Neuronal stem cell (in vitro differentiated cells): ENCODE results near the gene KIAA0232.

ENCODE experiments used
- DNase-seq: peaks from one replicate; pipeline ENCODE4 v3.0.0-alpha.2; 2013; ENCODE audit warnings: low spot score
- H2AFZ ChIP-seq: one replicate; pipeline ENCODE4 v1.6.1; 2013; ENCODE audit warnings: mild to moderate bottlenecking, low read length, inconsistent platforms
- H2AK5ac ChIP-seq: 2 replicates; pipeline ENCODE4 v1.6.1; 2013; ENCODE audit warnings: low read depth, mild to moderate bottlenecking, inconsistent platforms, low read length, moderate library complexity, mixed read lengths
- H2BK120ac ChIP-seq: 2 replicates; pipeline ENCODE4 v1.6.1; 2013; ENCODE audit warnings: low read depth, mild to moderate bottlenecking, inconsistent platforms, low read length, moderate library complexity, mixed read lengths
- H2BK12ac ChIP-seq: one replicate; pipeline ENCODE4 v1.6.1; 2013; ENCODE audit warnings: low read length, inconsistent platforms
- H2BK15ac ChIP-seq: 2 replicates; pipeline ENCODE4 v1.6.1; 2013; ENCODE audit warnings: mild to moderate bottlenecking, low read length, inconsistent platforms, mixed read lengths
- H2BK5ac ChIP-seq: one replicate; pipeline ENCODE4 v1.6.1; 2013; ENCODE audit warnings: inconsistent platforms, mild to moderate bottlenecking, low read length, moderate library complexity
- H3K14ac ChIP-seq: one replicate; pipeline ENCODE4 v1.6.1; 2013; ENCODE audit warnings: low read length, inconsistent platforms
- H3K18ac ChIP-seq: 2 replicates; pipeline ENCODE4 v1.6.1; 2013; ENCODE audit warnings: low read length, inconsistent platforms
- H3K23ac ChIP-seq: 2 replicates; pipeline ENCODE4 v1.6.1; 2013; ENCODE audit warnings: low read depth, mild to moderate bottlenecking, mixed read lengths, low read length, inconsistent platforms; ENCODE audit not compliant: poor library complexity
- H3K27ac ChIP-seq: replicated peaks from 3 replicates; pipeline ENCODE4 v1.5.1; 2013; ENCODE audit warnings: low read length, inconsistent platforms
- H3K27me3 ChIP-seq, 3 experiments: 2 replicates each; pipeline ENCODE4 v1.6.1; 2013; ENCODE audit warnings: low read length in 3 of 3, mild to moderate bottlenecking in 2 of 3, inconsistent platforms in 1 of 3, low read depth in 1 of 3, mixed read lengths in 1 of 3, moderate library complexity in 1 of 3; ENCODE audit not compliant: control insufficient read depth in 3 of 3, insufficient read depth in 3 of 3
- H3K36me3 ChIP-seq, 2 donors: replicated peaks in 1 of 2; 2 replicates each; pipeline ENCODE4 v1.6.1; 2013; ENCODE audit warnings: low read length in 2 of 2; ENCODE audit not compliant: control insufficient read depth in 2 of 2, insufficient read depth in 2 of 2
- H3K4ac ChIP-seq: 2 replicates; pipeline ENCODE4 v1.6.1; 2013; ENCODE audit warnings: inconsistent platforms, mild to moderate bottlenecking, low read length, moderate library complexity
- H3K4me1 ChIP-seq, 2 donors: 1 replicate in 1 of 2; 2 replicates in 1 of 2; pipeline ENCODE4 v1.6.1; 2013; ENCODE audit warnings: low read length in 2 of 2, low read depth in 1 of 2; ENCODE audit not compliant: control insufficient read depth in 2 of 2, insufficient read depth in 1 of 2
- H3K4me2 ChIP-seq: one replicate; pipeline ENCODE4 v1.6.1; 2013; ENCODE audit warnings: mild to moderate bottlenecking, low read length, inconsistent platforms; ENCODE audit not compliant: insufficient read depth, poor library complexity, severe bottlenecking
- H3K4me3 ChIP-seq, 2 donors: 2 replicates each; pipeline ENCODE4 v1.5.1; 2013; ENCODE audit warnings: low read length in 2 of 2, mild to moderate bottlenecking in 2 of 2, inconsistent platforms in 1 of 2, moderate library complexity in 1 of 2
- H3K79me1 ChIP-seq: one replicate; pipeline ENCODE4 v1.6.1; 2013; ENCODE audit warnings: low read depth, mild to moderate bottlenecking, inconsistent platforms, low read length, moderate library complexity
- H3K9ac ChIP-seq: one replicate; pipeline ENCODE4 v1.6.1; 2013; ENCODE audit warnings: mild to moderate bottlenecking, low read depth, low read length, inconsistent platforms; ENCODE audit not compliant: poor library complexity
- H3K9me3 ChIP-seq, 2 donors: replicated peaks in 1 of 2; 2 replicates each; pipeline versions ENCODE3 to v1.6.1; 2013; ENCODE audit warnings: low read length in 2 of 2, mild to moderate bottlenecking in 2 of 2, inconsistent platforms in 1 of 2, low read depth in 1 of 2, mixed read lengths in 1 of 2, moderate library complexity in 1 of 2; ENCODE audit not compliant: control insufficient read depth in 2 of 2, insufficient read depth in 1 of 2
- H4K8ac ChIP-seq: one replicate; pipeline ENCODE4 v1.6.1; 2013; ENCODE audit warnings: low read depth, mild to moderate bottlenecking, inconsistent platforms, low read length, moderate library complexity
- H4K91ac ChIP-seq: one replicate; pipeline ENCODE4 v1.6.1; 2013; ENCODE audit warnings: low read length, low read depth, mild to moderate bottlenecking, inconsistent platforms; ENCODE audit not compliant: poor library complexity
- WGBS, 2 donors: extraction: QIAGEN DNeasy Blood & Tissue Kit; methylation state at CpG; one replicate each; pipeline ENCODE4 v1.1.7; 2013; ENCODE audit warnings: missing lambda C conversion rate in 2 of 2, mixed read lengths in 1 of 2; ENCODE audit not compliant: insufficient read length in 2 of 2, insufficient replicate concordance in 1 of 2; ENCODE audit errors: extremely low coverage in 2 of 2; 5-methylcytosine and 5-hydroxymethylcytosine counted together

Gene KIAA0232

GRCh38 chr4:6840062-6840976, 57.8 kb downstream of the KIAA0232 start:
- peaks cover 0 to 2% of the 10 kb centered on the region in 2 donors for H3K9me3 ChIP-seq
- H4K91ac ChIP-seq, result no peak overlapping the region
- H3K9ac ChIP-seq, result no peak overlapping the region
- H3K27ac ChIP-seq, result no peak overlapping the region
- H2BK12ac ChIP-seq, result no peak overlapping the region
- no peak overlapping the region for H3K4me2 ChIP-seq
- H3K27me3 ChIP-seq, result no peaks in the 10 kb centered on the region
- H2BK120ac ChIP-seq, result no peak overlapping the region
- no peak overlapping the region for H3K4me3 ChIP-seq
- peaks cover 5% of the 10 kb centered on the region for H3K79me1 ChIP-seq
- H2BK15ac ChIP-seq, result no peak overlapping the region
- no peak overlapping the region for H3K4ac ChIP-seq
- WGBS, 2 donors, result no CpG with 5 or more reads among the region's 8 CpGs
- no peak overlapping the region for H2AFZ ChIP-seq
- no peak overlapping the region for H3K23ac ChIP-seq
- peaks cover 12 to 13% of the 10 kb centered on the region in 2 donors for H3K4me1 ChIP-seq
- H3K18ac ChIP-seq, result no peak overlapping the region
- H2AK5ac ChIP-seq, result no peak overlapping the region
- H3K36me3 ChIP-seq, result peaks cover 8 to 46% of the 10 kb centered on the region in 2 donors
- no peak for DNase-seq
- H4K8ac ChIP-seq, result no peak overlapping the region
- H2BK5ac ChIP-seq, result no peak overlapping the region
- no peak overlapping the region for H3K14ac ChIP-seq

- no peak overlapping the region for H4K8ac ChIP-seq
- no peak overlapping the region for H3K4ac ChIP-seq
- H3K9me3 ChIP-seq, result peaks cover 0 to 2% of the 10 kb centered on the region in 2 donors
- peaks cover 7% of the 10 kb centered on the region for H3K79me1 ChIP-seq
- H2BK12ac ChIP-seq, result no peak overlapping the region
- no peak overlapping the region for H2BK15ac ChIP-seq
- no peak overlapping the region for H3K4me2 ChIP-seq
- no peak overlapping the region for H2BK5ac ChIP-seq
- H3K18ac ChIP-seq, result no peak overlapping the region
- H2BK120ac ChIP-seq, result no peak overlapping the region
- H3K4me3 ChIP-seq, result no peak overlapping the region
- no peak overlapping the region for H3K27ac ChIP-seq
- H2AK5ac ChIP-seq, result no peak overlapping the region
- H2AFZ ChIP-seq, result no peak overlapping the region
- DNase-seq, result no peak
- no peaks in the 10 kb centered on the region for H3K27me3 ChIP-seq
- no peak overlapping the region for H3K9ac ChIP-seq
- H3K23ac ChIP-seq, result no peak overlapping the region
- no peak overlapping the region for H4K91ac ChIP-seq
- H3K14ac ChIP-seq, result no peak overlapping the region
- peaks cover 6 to 12% of the 10 kb centered on the region in 2 donors for H3K4me1 ChIP-seq
- WGBS, 2 donors, result no CpG with 5 or more reads among the region's 1 CpG
- H3K36me3 ChIP-seq, result peaks cover 13 to 89% of the 10 kb centered on the region in 2 donors
Measured at GRCh38 chr4:6845027-6845426, 62.5 kb downstream of the KIAA0232 start.

- H3K4me3 ChIP-seq, result no peak overlapping the region
- peaks cover 13 to 94% of the 10 kb centered on the region in 2 donors for H3K36me3 ChIP-seq
- no peak overlapping the region for H3K23ac ChIP-seq
- H3K4me2 ChIP-seq, result no peak overlapping the region
- H3K9ac ChIP-seq, result no peak overlapping the region
- H2AK5ac ChIP-seq, result no peak overlapping the region
- WGBS, 2 donors, result no CpG with 5 or more reads among the region's 6 CpGs
- no peaks in the 10 kb centered on the region for H3K27me3 ChIP-seq
- peaks cover 6% of the 10 kb centered on the region for H3K79me1 ChIP-seq
- no peak overlapping the region for H2BK12ac ChIP-seq
- peaks cover 0 to 2% of the 10 kb centered on the region in 2 donors for H3K9me3 ChIP-seq
- H2AFZ ChIP-seq, result no peak overlapping the region
- H3K14ac ChIP-seq, result no peak overlapping the region
- no peak overlapping the region for H3K4ac ChIP-seq
- no peak overlapping the region for H2BK15ac ChIP-seq
- H3K27ac ChIP-seq, result no peak overlapping the region
- no peak overlapping the region for H4K91ac ChIP-seq
- DNase-seq, result no peak
- H2BK5ac ChIP-seq, result no peak overlapping the region
- no peak overlapping the region for H3K18ac ChIP-seq
- H2BK120ac ChIP-seq, result no peak overlapping the region
- H3K4me1 ChIP-seq, result peaks cover 5 to 8% of the 10 kb centered on the region in 2 donors
- H4K8ac ChIP-seq, result no peak overlapping the region
Measured at GRCh38 chr4:6845574-6845973, 63.0 kb downstream of the KIAA0232 start.

GRCh38 chr4:6847178-6847577, 64.7 kb downstream of the KIAA0232 start:
- Histone ChIP-seq H3K9ac (no peak overlapping the region), H3K14ac (no peak overlapping the region), H2AFZ (no peak overlapping the region), H2BK120ac (no peak overlapping the region), H3K4me2 (no peak overlapping the region), H3K18ac (no peak overlapping the region), H3K27me3 (no peaks in the 10 kb centered on the region), H2AK5ac (no peak overlapping the region), H3K4ac (no peak overlapping the region), H3K4me1 (peaks cover 5 to 8% of the 10 kb centered on the region in 2 donors), H4K91ac (no peak overlapping the region), H3K36me3 (peaks cover 16 to 96% of the 10 kb centered on the region in 2 donors), H3K9me3 (peaks cover 2 to 4% of the 10 kb centered on the region in 2 donors), H2BK5ac (no peak overlapping the region), H3K4me3 (no peak overlapping the region), H4K8ac (no peak overlapping the region), H3K79me1 (peaks cover 4% of the 10 kb centered on the region), H3K23ac (no peak overlapping the region), H3K27ac (no peak overlapping the region), H2BK12ac (no peak overlapping the region), H2BK15ac (no peak overlapping the region)
- DNase-seq, result no peak
- no CpG with 5 or more reads among the region's 2 CpGs for WGBS, 2 donors
